Measurements from ENCODE around the gene ZBTB47.

GRCh38 chr3:42706721-42707619 is 53.5 kb downstream of the ZBTB47 start:
- TF ChIP-seq CTCF (IDR thresholded peaks at IDR 0.05 in 8 of 11, conservative IDR thresholded peaks at IDR 0.05 in 3 of 11) (no peak), POLR2AphosphoS5 (IDR thresholded peaks at IDR 0.05) (no peak), POLR2A (IDR thresholded peaks at IDR 0.05) (no peak)

Measured in spleen (tissue), 7 donors.